ENCODE measurements around the gene IGFL2.
"Not testable (repeated sequence)": the region's sequence is repeated elsewhere in the genome, so short reads cannot be mapped to it uniquely, and the experiment has no call there.

IGFL2 gene

DNA sequence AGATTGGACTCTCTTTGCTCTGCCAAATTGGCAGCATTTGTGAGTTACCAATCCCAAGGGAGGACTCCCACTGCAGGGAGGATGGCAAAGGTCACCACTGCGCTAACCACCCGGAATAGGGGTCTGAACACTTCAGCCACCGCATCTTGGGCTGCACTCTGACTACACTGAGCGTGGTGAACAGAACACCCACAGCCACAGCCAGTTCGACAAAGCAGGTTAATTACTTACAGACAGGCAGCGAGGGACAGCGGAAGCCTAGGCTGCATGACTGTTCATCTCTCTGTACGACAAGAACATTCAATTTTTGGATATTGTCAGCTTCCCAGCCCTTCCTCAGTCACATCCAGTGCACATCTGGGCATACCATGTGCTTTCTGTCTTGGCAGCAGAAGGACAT lies 59.8 kb downstream of the IGFL2 start:
- not testable (repeated sequence) for DNase-seq (ENCODE audit: low read depth in 2 of 2, low spot score in 1 of 2)

DNA sequence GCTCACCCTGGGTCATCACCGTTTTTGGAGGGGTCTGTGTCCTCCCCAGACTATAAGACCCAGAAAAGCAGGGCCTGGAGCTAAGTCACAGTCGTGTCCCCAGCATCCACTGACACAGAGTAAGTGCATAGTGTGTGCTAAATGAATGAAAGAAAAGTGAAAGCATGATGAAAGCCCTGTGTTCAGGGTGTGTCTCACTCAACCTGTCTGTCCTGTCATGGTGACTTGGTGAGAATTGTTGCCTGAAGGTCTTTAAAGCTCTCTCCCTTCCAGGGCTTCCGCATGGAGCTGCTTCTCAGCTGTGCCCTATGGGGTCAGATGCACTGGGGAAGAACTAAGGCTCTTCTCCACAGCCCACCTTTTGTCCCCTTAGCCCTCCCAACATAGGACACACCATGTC lies 61.0 kb downstream of the IGFL2 start:
- no peak for DNase-seq (ENCODE audit: low read depth in 2 of 2, low spot score in 1 of 2)

DNA sequence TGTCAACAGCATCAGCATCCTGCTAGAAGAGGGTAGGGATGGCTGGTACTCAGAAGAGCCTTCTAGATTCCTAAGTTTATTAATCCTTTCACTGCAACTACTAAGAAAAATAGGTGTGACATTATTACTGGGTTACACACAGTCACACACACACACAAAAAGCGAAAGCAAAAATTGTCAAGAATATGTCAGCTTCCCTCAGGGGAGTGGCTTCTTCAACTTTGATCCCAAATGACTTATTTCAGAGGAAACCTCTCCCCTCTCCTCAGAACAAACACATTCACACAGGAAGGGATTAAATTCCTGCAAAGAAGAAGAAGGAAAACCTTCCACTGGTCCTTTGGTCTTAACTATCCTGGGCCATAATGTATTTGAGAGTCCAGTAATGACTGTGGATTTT lies 61.4 kb downstream of the IGFL2 start:
- DNase-seq (ENCODE audit: low read depth in 2 of 2, low spot score in 1 of 2): no peak

DNA sequence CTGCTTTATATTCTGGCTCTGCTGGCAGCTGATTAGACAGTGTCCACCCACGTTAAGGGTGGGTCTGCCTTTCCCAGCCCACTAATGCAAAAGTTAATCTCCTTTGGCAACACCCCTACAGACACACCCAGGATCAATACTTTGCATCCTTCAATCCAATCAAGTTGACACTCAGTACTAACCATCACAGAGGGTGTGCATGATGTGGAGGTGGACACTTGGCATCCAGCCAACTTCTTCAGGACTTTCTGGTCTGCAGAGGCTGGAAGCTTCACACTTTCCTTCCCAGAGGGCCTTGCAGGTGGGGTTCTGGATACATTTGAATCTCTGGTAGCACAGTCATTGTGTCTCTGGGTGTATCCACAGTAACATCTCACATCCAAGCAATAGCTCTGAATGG lies 62.6 kb downstream of the IGFL2 start:
- no peak for DNase-seq (ENCODE audit: low read depth in 2 of 2, low spot score in 1 of 2)
